SK-N-SH (cell line): ENCODE data around the gene KHDC3L. TPM values are rescaled to one million over a fixed set of nuclear protein-coding genes. Genes with fewer than 3 reads are reported as not detected.

Source experiments
- CTCF ChIA-PET: fragments of 300-600, 350-600 bp; formaldehyde crosslinking; extraction: SDS; loops from one replicate; lab custom pipeline; 2021; lab: Yijun Ruan, JAX
- POLR2A ChIA-PET: fragments of 350-600 bp; sonication (Branson Sonifier 250); formaldehyde crosslinking; extraction: SDS; loops from one replicate; lab custom pipeline; 2020; ENCODE audit warnings: antibody characterized with exemption, inconsistent platforms; lab: Yijun Ruan, JAX
- DNase-seq: peaks from one replicate; pipeline ENCODE4 v3.0.0; 2012
- H2AFZ ChIP-seq: fragments of 200-600 bp; sonication (generic); 2 replicates; pipeline ENCODE4 v1.8.1; 2016; ENCODE audit warnings: antibody characterized with exemption, mild to moderate bottlenecking, low read depth
- H3F3A ChIP-seq: fragments of 200-600 bp; sonication (generic); replicated peaks from 2 replicates; pipeline ENCODE3; 2016; ENCODE audit warnings: antibody characterized with exemption, mild to moderate bottlenecking; ENCODE audit not compliant: insufficient read depth
- H3K27ac ChIP-seq, 2 experiments: fragments of 200-500 bp in 1 of 2; fragments of 200-600 bp in 1 of 2; sonication (Bioruptor generic) in 1 of 2; sonication (generic), shearing (Covaris generic) in 1 of 2; 2 replicates each; pipeline versions ENCODE4 v1.5.1 to v1.6.1; 2014 to 2016; ENCODE audit warnings: low read depth in 2 of 2, inconsistent platforms in 1 of 2, low read length in 1 of 2, mild to moderate bottlenecking in 1 of 2, mixed read lengths in 1 of 2
- H3K27me3 ChIP-seq: fragments of 200-600 bp; sonication (generic), shearing (Covaris generic); 2 replicates; pipeline ENCODE4 v1.6.1; 2016; ENCODE audit warnings: mixed run types; ENCODE audit not compliant: insufficient read depth
- H3K36me3 ChIP-seq, 2 experiments: fragments of 200-500 bp in 1 of 2; fragments of 200-600 bp in 1 of 2; sonication (Bioruptor generic) in 1 of 2; sonication (generic) in 1 of 2; replicated peaks in 1 of 2; 2 replicates each; pipeline versions ENCODE3 to v1.5.1; 2014 to 2016; ENCODE audit warnings: low read length in 1 of 2, mild to moderate bottlenecking in 1 of 2; ENCODE audit not compliant: insufficient read depth in 2 of 2, control insufficient read depth in 1 of 2
- H3K4me1 ChIP-seq, 2 experiments: fragments of 200-500 bp in 1 of 2; fragments of 200-600 bp in 1 of 2; sonication (Bioruptor generic) in 1 of 2; sonication (generic), shearing (Covaris generic) in 1 of 2; 2 replicates each; pipeline versions ENCODE4 v1.5.1 to v1.6.1; 2014 to 2016; ENCODE audit warnings: low read depth in 1 of 2, low read length in 1 of 2, mixed run types in 1 of 2; ENCODE audit not compliant: insufficient read depth in 2 of 2, control insufficient read depth in 1 of 2
- H3K4me2 ChIP-seq: fragments of 200-600 bp; sonication (generic), shearing (Covaris generic); 2 replicates; pipeline ENCODE4 v1.6.1; 2017; ENCODE audit warnings: mixed run types
- H3K4me3 ChIP-seq, 2 experiments: fragments of 200-500 bp in 1 of 2; fragments of 200-600 bp in 1 of 2; sonication (Bioruptor generic) in 1 of 2; sonication (generic), shearing (Covaris generic) in 1 of 2; 2 replicates each; pipeline versions ENCODE4 v1.5.1 to v1.8.1; 2014 to 2016; ENCODE audit warnings: low read depth in 2 of 2, inconsistent platforms in 1 of 2, low read length in 1 of 2, mild to moderate bottlenecking in 1 of 2, mixed read lengths in 1 of 2, moderate library complexity in 1 of 2
- H3K79me2 ChIP-seq: fragments of 200-600 bp; sonication (generic); 2 replicates; pipeline ENCODE4 v1.8.1; 2017; ENCODE audit warnings: mild to moderate bottlenecking; ENCODE audit not compliant: insufficient read depth
- H3K9ac ChIP-seq: fragments of 200-600 bp; sonication (generic); 2 replicates; pipeline ENCODE4 v1.6.1; 2017; ENCODE audit warnings: mixed run types
- H3K9me2 ChIP-seq: fragments of 200-600 bp; sonication (generic); 2 replicates; pipeline ENCODE4 v1.6.1; 2017; ENCODE audit warnings: mixed run types
- H3K9me3 ChIP-seq: fragments of 200-600 bp; sonication (generic); 2 replicates; pipeline ENCODE4 v1.6.1; 2017; ENCODE audit warnings: mixed run types, mild to moderate bottlenecking, moderate library complexity
- H4K20me1 ChIP-seq: fragments of 200-600 bp; sonication (generic); 2 replicates; pipeline ENCODE4 v1.6.1; 2017; ENCODE audit warnings: mild to moderate bottlenecking, mixed run types; ENCODE audit not compliant: insufficient read depth
- CHD2 ChIP-seq: fragments of 150-350 bp; IDR thresholded peaks from 2 replicates; pipeline ENCODE4 v1.6.1; 2018; ENCODE audit warnings: low read length; ENCODE audit not compliant: partially characterized antibody
- EP300 ChIP-seq, 2 experiments: IDR thresholded peaks; 2 replicates each; pipeline versions ENCODE4 v1.4.0 to v1.6.1; 2012; ENCODE audit warnings: borderline replicate concordance in 1 of 2, low read depth in 1 of 2, low read length in 1 of 2
- EZH2phosphoT487 ChIP-seq: fragments of 200-600 bp; sonication (generic); IDR thresholded peaks from 2 replicates; pipeline ENCODE4 v1.6.1; 2017; ENCODE audit warnings: low read depth, mixed run types, mild to moderate bottlenecking, antibody characterized with exemption, moderate library complexity, borderline replicate concordance
- FOSL2 ChIP-seq: IDR thresholded peaks from 2 replicates; pipeline ENCODE4 v1.4.0; 2012; ENCODE audit warnings: low read depth, mild to moderate bottlenecking, moderate library complexity, borderline replicate concordance
- FOXJ3 ChIP-seq: sonication (generic); formaldehyde crosslinking; IDR thresholded peaks from 2 replicates; pipeline ENCODE4 v1.5.1; 2020; ENCODE audit warnings: mild to moderate bottlenecking, missing genetic modification reagents
- MEF2A ChIP-seq: IDR thresholded peaks from 2 replicates; pipeline ENCODE4 v1.4.0; 2012; ENCODE audit warnings: low read depth, borderline replicate concordance
- MXI1 ChIP-seq: IDR thresholded peaks from 2 replicates; pipeline ENCODE4 v1.6.1; 2012; ENCODE audit warnings: mild to moderate bottlenecking, low read depth, low read length, improper control_type of control experiment
- NFIC ChIP-seq: IDR thresholded peaks from 2 replicates; pipeline ENCODE4 v1.4.0; 2012; ENCODE audit warnings: borderline replicate concordance
- RAD21 ChIP-seq: IDR thresholded peaks from 2 replicates; pipeline ENCODE4 v1.6.1; 2012; ENCODE audit warnings: mild to moderate bottlenecking, low read length
- RCOR1 ChIP-seq: fragments of 150-350 bp; IDR thresholded peaks from 2 replicates; pipeline ENCODE4 v1.6.1; 2017; ENCODE audit warnings: antibody characterized with exemption, low read length
- RXRA ChIP-seq: IDR thresholded peaks from 2 replicates; pipeline ENCODE4 v1.4.0; 2012; ENCODE audit warnings: low read depth, mild to moderate bottlenecking, borderline replicate concordance
- SIN3A ChIP-seq: IDR thresholded peaks from 2 replicates; pipeline ENCODE4 v1.6.1; 2012; ENCODE audit warnings: low read depth, mild to moderate bottlenecking, low read length, moderate library complexity, borderline replicate concordance
- SMC3 ChIP-seq: IDR thresholded peaks from 2 replicates; pipeline ENCODE4 v1.6.1; 2012; ENCODE audit warnings: low read depth, low read length, improper control_type of control experiment
- TAF1 ChIP-seq: IDR thresholded peaks from 2 replicates; pipeline ENCODE4 v1.6.1; 2012; ENCODE audit warnings: low read depth, mild to moderate bottlenecking, low read length, moderate library complexity, borderline replicate concordance
- TCF12 ChIP-seq: IDR thresholded peaks from 2 replicates; pipeline ENCODE4 v1.4.0; 2012
- WGBS: methylation state at CpG from one replicate; pipeline ENCODE4 v1.1.6; 2017; ENCODE audit warnings: low lambda C conversion rate; 5-methylcytosine and 5-hydroxymethylcytosine counted together
- polyA plus RNA-seq, 3 experiments: library from polyadenylated mRNA; depleted of rRNA; stranded (reverse); fragments of >200 nt; gene quantifications; 2 replicates each; pipeline ENCODE4 v1.2.3, GENCODE V29; 2012
- TF ChIP-seq, protein P1 (sequence below): fragments of 150-350 bp; IDR thresholded peaks from 2 replicates; pipeline ENCODE4 v1.6.1; 2016; ENCODE audit warnings: mild to moderate bottlenecking, low read depth, low read length
- TF ChIP-seq, protein P2 (sequence below): IDR thresholded peaks from 2 replicates; pipeline ENCODE4 v1.4.0; 2012; ENCODE audit warnings: low read depth
- TF ChIP-seq, protein P3 (sequence below): IDR thresholded peaks from 2 replicates; pipeline ENCODE4 v1.6.1; 2012; ENCODE audit warnings: mild to moderate bottlenecking, low read depth, low read length, moderate library complexity
- TF ChIP-seq, protein P4 (sequence below): IDR thresholded peaks from 2 replicates; pipeline ENCODE4 v1.4.0; 2012; ENCODE audit warnings: low read depth, borderline replicate concordance

KHDC3L gene
- polyA plus RNA-seq, 1 of the 3 experiments (the other 2 are of a cell fraction): not detected

DNA sequence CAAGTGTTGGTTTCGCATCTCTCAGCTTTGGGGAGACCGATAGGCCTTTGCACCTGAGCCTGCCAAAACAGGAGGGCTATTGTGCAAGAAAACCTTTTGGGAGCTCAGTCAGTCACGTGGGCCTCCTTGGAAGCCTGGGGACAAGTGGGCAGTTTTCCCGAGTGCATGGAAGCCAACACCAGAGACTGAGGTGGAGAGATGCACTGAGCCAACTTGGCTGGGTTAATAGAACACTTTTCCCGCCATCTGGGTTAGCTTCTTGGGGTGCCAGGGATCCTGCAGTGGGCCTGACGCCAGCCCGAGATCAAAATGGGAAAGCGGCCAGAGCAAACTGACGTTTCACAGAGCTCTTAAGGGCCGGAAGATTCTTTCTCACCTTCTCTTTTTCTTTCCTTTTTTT lies 10.1 kb downstream of the KHDC3L start (continued):
- TF ChIP-seq TAF1: no peak

DNA sequence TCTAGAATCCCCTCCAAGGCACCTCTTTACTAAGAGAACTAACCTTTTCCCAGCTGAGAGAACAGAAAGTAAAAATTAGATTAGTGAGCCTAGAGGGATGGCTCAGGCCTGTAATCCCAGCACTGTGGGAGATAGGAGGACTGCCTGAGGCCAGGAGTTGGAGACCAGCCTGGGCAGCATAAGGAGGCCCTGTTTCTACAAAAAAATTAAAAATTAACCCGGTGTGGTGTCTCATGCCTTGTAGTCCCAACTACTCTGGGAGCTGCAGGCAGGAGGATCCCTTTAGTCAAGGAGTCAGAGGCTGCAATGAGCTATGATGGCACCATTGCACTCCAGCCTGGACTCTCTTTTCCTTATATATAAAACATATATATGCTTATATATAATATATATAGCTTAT lies 12.8 kb downstream of the KHDC3L start:
- no peak for TF ChIP-seq EZH2phosphoT487
- TF ChIP-seq, protein P1, sequence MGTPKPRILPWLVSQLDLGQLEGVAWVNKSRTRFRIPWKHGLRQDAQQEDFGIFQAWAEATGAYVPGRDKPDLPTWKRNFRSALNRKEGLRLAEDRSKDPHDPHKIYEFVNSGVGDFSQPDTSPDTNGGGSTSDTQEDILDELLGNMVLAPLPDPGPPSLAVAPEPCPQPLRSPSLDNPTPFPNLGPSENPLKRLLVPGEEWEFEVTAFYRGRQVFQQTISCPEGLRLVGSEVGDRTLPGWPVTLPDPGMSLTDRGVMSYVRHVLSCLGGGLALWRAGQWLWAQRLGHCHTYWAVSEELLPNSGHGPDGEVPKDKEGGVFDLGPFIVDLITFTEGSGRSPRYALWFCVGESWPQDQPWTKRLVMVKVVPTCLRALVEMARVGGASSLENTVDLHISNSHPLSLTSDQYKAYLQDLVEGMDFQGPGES: no peak
- no peak for TF ChIP-seq CHD2
- no peak for TF ChIP-seq TCF12
- no peak for TF ChIP-seq TAF1
- no peak for TF ChIP-seq SMC3
- TF ChIP-seq RCOR1: no peak
- H3K9me2 ChIP-seq: no peaks in the 10 kb centered on the region
- DNase-seq: no peak
- ChIA-PET POLR2A (no interaction called here), CTCF (interaction anchor here (0.6 to 1.4 kb wide), 2 partner anchors 107 to 110 kb away, joined by 3 read pairs; no protein-coding TSS in a partner anchor)
- no peak overlapping the region for H3K4me3 ChIP-seq
- H3K4me2 ChIP-seq: no peak overlapping the region
- H4K20me1 ChIP-seq: no peaks in the 10 kb centered on the region
- H3K79me2 ChIP-seq: no peaks in the 10 kb centered on the region
- 29% methylated on average over 1 of the region's 1 CpG for WGBS
- H3K9me3 ChIP-seq: no peaks in the 10 kb centered on the region
- H3K36me3 ChIP-seq: no peaks in the 10 kb centered on the region
- H3K27ac ChIP-seq: no peak overlapping the region
- H3F3A ChIP-seq: no peaks in the 10 kb centered on the region
- no peak overlapping the region for H2AFZ ChIP-seq
- H3K27me3 ChIP-seq: no peaks in the 10 kb centered on the region
- H3K4me1 ChIP-seq: no peaks in the 10 kb centered on the region
- no peak overlapping the region for H3K9ac ChIP-seq

DNA sequence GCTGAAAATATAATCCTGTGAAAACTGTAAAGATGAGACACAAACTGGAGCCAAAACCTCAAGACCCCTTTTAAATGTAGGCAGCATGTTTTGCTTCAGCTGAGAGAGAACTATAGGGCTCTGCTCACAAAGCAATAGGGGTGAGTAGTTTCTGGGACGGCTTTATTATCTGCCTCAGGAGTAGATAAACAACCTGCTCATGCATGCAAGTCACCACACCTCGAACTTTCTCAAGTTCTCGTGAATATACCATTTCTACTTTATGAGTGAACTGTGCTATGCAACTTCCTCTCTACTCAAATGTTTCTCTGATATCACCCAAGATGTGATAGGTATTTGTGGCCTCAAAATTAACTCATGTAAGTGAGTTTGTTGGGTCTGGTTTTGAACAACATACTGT lies 14.8 kb downstream of the KHDC3L start:
- no peak overlapping the region for H2AFZ ChIP-seq

More for the DNA sequence above, 14.8 kb downstream of the KHDC3L start:
- TF ChIP-seq, protein P1: no peak
- no peak for TF ChIP-seq MXI1
- no peak for TF ChIP-seq TAF1
- TF ChIP-seq, protein P2, sequence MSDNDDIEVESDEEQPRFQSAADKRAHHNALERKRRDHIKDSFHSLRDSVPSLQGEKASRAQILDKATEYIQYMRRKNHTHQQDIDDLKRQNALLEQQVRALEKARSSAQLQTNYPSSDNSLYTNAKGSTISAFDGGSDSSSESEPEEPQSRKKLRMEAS: no peak
- TF ChIP-seq RAD21: no peak
- TF ChIP-seq, protein P3, sequence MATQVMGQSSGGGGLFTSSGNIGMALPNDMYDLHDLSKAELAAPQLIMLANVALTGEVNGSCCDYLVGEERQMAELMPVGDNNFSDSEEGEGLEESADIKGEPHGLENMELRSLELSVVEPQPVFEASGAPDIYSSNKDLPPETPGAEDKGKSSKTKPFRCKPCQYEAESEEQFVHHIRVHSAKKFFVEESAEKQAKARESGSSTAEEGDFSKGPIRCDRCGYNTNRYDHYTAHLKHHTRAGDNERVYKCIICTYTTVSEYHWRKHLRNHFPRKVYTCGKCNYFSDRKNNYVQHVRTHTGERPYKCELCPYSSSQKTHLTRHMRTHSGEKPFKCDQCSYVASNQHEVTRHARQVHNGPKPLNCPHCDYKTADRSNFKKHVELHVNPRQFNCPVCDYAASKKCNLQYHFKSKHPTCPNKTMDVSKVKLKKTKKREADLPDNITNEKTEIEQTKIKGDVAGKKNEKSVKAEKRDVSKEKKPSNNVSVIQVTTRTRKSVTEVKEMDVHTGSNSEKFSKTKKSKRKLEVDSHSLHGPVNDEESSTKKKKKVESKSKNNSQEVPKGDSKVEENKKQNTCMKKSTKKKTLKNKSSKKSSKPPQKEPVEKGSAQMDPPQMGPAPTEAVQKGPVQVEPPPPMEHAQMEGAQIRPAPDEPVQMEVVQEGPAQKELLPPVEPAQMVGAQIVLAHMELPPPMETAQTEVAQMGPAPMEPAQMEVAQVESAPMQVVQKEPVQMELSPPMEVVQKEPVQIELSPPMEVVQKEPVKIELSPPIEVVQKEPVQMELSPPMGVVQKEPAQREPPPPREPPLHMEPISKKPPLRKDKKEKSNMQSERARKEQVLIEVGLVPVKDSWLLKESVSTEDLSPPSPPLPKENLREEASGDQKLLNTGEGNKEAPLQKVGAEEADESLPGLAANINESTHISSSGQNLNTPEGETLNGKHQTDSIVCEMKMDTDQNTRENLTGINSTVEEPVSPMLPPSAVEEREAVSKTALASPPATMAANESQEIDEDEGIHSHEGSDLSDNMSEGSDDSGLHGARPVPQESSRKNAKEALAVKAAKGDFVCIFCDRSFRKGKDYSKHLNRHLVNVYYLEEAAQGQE: no peak
- TF ChIP-seq MEF2A: no peak
- TF ChIP-seq TCF12: no peak
- no peak for TF ChIP-seq NFIC
- TF ChIP-seq, protein P4, sequence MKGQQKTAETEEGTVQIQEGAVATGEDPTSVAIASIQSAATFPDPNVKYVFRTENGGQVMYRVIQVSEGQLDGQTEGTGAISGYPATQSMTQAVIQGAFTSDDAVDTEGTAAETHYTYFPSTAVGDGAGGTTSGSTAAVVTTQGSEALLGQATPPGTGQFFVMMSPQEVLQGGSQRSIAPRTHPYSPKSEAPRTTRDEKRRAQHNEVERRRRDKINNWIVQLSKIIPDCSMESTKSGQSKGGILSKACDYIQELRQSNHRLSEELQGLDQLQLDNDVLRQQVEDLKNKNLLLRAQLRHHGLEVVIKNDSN: no peak
- TF ChIP-seq FOSL2: no peak
- TF ChIP-seq FOXJ3 (CRISPR knock-in tag): no peak
- TF ChIP-seq SIN3A: no peak
- no peak for TF ChIP-seq RXRA
- no peak for TF ChIP-seq EP300 (IDR thresholded peaks at IDR 0.05; ENCODE audit: borderline replicate concordance in 1 of 2, low read depth in 1 of 2, low read length in 1 of 2)
- Histone ChIP-seq H3K27ac (no peak overlapping the region), H3K79me2 (no peaks in the 10 kb centered on the region), H4K20me1 (no peaks in the 10 kb centered on the region), H3K9ac (no peak overlapping the region), H3K9me3 (no peaks in the 10 kb centered on the region), H3F3A (no peaks in the 10 kb centered on the region), H3K4me2 (no peak overlapping the region), H3K9me2 (no peaks in the 10 kb centered on the region), H3K27me3 (no peaks in the 10 kb centered on the region), H3K4me3 (no peak overlapping the region), H3K4me1 (no peaks in the 10 kb centered on the region), H3K36me3 (no peaks in the 10 kb centered on the region)
- POLR2A ChIA-PET: no interaction called here
- CTCF ChIA-PET: interaction anchor here (0.9 to 1.8 kb wide), 2 partner anchors 12 to 51 kb away, joined by 3 to 5 read pairs; no protein-coding TSS in a partner anchor
- 76% methylated on average over 3 of the region's 3 CpGs for WGBS
- DNase-seq: no peak
